ENCODE data around the gene SATB1.

Gene SATB1

GRCh38 chr3:18441551-18441950, 16.4 kb upstream of the SATB1 start:
- POLR2A ChIA-PET: no interaction called here
- CTCF ChIA-PET: no interaction called here

GRCh38 chr3:18440066-18440722, 15.1 kb upstream of the SATB1 start:
- POLR2A ChIA-PET: no interaction called here
- no peak for DNase-seq (ENCODE audit: extremely low spot score)
- TF ChIP-seq CTCF (IDR thresholded peaks at IDR 0.05; ENCODE audit: control extremely low read depth, extremely low read depth, low read depth, missing control alignments): no peak

More at GRCh38 chr3:18441551-18441950, 16.4 kb upstream of the SATB1 start:
- no peak for DNase-seq (ENCODE audit: extremely low spot score)
- no peak for TF ChIP-seq CTCF (IDR thresholded peaks at IDR 0.05; ENCODE audit: control extremely low read depth, extremely low read depth, low read depth, missing control alignments)

GRCh38 chr3:18439281-18439680, 14.1 kb upstream of the SATB1 start:
- DNase-seq (ENCODE audit: extremely low spot score): no peak
- TF ChIP-seq CTCF (IDR thresholded peaks at IDR 0.05; ENCODE audit: control extremely low read depth, extremely low read depth, low read depth, missing control alignments): no peak
- ChIA-PET POLR2A (no interaction called here), CTCF (no interaction called here)

More at GRCh38 chr3:18440066-18440722, 15.1 kb upstream of the SATB1 start:
- CTCF ChIA-PET: no interaction called here

GRCh38 chr3:18438586-18438985, 13.4 kb upstream of the SATB1 start:
- no peak for DNase-seq (ENCODE audit: extremely low spot score)
- POLR2A ChIA-PET: no interaction called here
- CTCF ChIA-PET: no interaction called here
- no peak for TF ChIP-seq CTCF (IDR thresholded peaks at IDR 0.05; ENCODE audit: control extremely low read depth, extremely low read depth, low read depth, missing control alignments)

- CTCF ChIA-PET: no interaction called here
- no peak for TF ChIP-seq CTCF (IDR thresholded peaks at IDR 0.05; ENCODE audit: control extremely low read depth, extremely low read depth, low read depth, missing control alignments)
- POLR2A ChIA-PET: interaction anchor here (0.7 kb wide), 1 partner anchor 199 kb away, joined by 5 read pairs; no protein-coding TSS in a partner anchor
- DNase-seq (ENCODE audit: extremely low spot score): no peak
These were observed 11.1 kb upstream of the SATB1 start for GRCh38 chr3:18436213-18436612.

GRCh38 chr3:18434711-18435110, 9.6 kb upstream of the SATB1 start:
- TF ChIP-seq CTCF (IDR thresholded peaks at IDR 0.05; ENCODE audit: control extremely low read depth, extremely low read depth, low read depth, missing control alignments): no peak
- POLR2A ChIA-PET: no interaction called here
- CTCF ChIA-PET: no interaction called here
- DNase-seq (ENCODE audit: extremely low spot score): no peak

Measured in GM10248 (cell line).